ENCODE data around the gene LPIN2.

GRCh38 chr18:2978661-2979106 is 34.3 kb downstream of the LPIN2 start:
- TF ChIP-seq CTCF (IDR thresholded peaks at IDR 0.05; ENCODE audit: borderline replicate concordance, extremely low read depth, low read length, poor library complexity, severe bottlenecking) (no peak), EZH2 (IDR thresholded peaks at IDR 0.05; ENCODE audit: borderline replicate concordance, low read depth, low read length, severe bottlenecking) (no peak)
